ENCODE measurements around the gene C1orf21.

DNA sequence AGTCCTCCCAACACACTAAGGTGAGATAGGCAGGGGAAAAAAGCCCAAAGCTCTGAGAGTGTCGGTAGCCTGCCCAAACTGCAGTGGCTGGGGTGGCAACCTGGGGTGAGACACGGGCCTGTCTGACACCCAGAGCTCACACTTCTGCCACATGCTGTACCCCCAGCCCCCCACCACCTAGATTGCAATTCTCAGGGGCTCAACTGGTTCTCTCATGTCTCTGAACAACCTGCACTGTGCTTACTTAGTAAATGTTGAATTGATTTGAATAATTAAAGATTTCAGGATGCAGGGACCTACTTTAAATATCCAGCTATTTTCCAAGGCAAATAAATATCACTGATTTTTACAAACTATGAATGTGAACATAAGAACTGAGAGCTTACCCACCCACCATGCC, 252.4 kb downstream of the C1orf21 start:
- TF ChIP-seq, protein P1, sequence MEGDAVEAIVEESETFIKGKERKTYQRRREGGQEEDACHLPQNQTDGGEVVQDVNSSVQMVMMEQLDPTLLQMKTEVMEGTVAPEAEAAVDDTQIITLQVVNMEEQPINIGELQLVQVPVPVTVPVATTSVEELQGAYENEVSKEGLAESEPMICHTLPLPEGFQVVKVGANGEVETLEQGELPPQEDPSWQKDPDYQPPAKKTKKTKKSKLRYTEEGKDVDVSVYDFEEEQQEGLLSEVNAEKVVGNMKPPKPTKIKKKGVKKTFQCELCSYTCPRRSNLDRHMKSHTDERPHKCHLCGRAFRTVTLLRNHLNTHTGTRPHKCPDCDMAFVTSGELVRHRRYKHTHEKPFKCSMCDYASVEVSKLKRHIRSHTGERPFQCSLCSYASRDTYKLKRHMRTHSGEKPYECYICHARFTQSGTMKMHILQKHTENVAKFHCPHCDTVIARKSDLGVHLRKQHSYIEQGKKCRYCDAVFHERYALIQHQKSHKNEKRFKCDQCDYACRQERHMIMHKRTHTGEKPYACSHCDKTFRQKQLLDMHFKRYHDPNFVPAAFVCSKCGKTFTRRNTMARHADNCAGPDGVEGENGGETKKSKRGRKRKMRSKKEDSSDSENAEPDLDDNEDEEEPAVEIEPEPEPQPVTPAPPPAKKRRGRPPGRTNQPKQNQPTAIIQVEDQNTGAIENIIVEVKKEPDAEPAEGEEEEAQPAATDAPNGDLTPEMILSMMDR (IDR thresholded peaks at IDR 0.05): no peak
- TF ChIP-seq POLR2A (IDR thresholded peaks at IDR 0.05): no peak
